Left ventricle myocardium inferior (tissue), 1 donor: ENCODE measurements around the gene SLC7A11. TPM values are rescaled to one million over a fixed set of nuclear protein-coding genes. Genes with fewer than 3 reads are reported as not detected.

ENCODE experiments used
- DNase-seq: peaks from one replicate; pipeline ENCODE4 v3.0.0-alpha.2; 2020
- H3K27ac ChIP-seq: fragments of 200-600 bp; replicated peaks from 2 replicates; pipeline ENCODE4 v1.8.0; 2021
- H3K27me3 ChIP-seq: fragments of 200-600 bp; 2 replicates; pipeline ENCODE4 v1.8.0; 2021; ENCODE audit warnings: low read depth
- H3K36me3 ChIP-seq: fragments of 200-600 bp; 2 replicates; pipeline ENCODE4 v1.8.0; 2021
- H3K4me1 ChIP-seq: fragments of 200-600 bp; 2 replicates; pipeline ENCODE4 v1.8.0; 2021
- H3K4me3 ChIP-seq: fragments of 200-600 bp; 2 replicates; pipeline ENCODE4 v1.8.0; 2021; ENCODE audit warnings: mild to moderate bottlenecking, moderate library complexity
- H3K9me3 ChIP-seq: fragments of 200-600 bp; replicated peaks from 2 replicates; pipeline ENCODE4 v1.8.0; 2021
- intact Hi-C: fragments of 100-400 bp; cut with micrococcal nuclease; formaldehyde crosslinking; loops from one replicate; pipeline ENCODE4 v1.11.0; 2022
- total RNA-seq: library from RNA; stranded (reverse); fragmentation: NEBNext Ultra II Directional; extraction: Animal tissue kit (Norgen Biotek cat#: 25700); gene quantifications from one replicate; pipeline ENCODE4 v1.2.1, GENCODE V29; 2021
- TF ChIP-seq, protein P1 (sequence below): fragments of 200-600 bp; IDR thresholded peaks from 2 replicates; pipeline ENCODE4 v1.8.0; 2021; ENCODE audit warnings: antibody characterized with exemption, mild to moderate bottlenecking, borderline replicate concordance
- donor health status: DM: no; HTN: yes; CAD: no; lungs with severe emphysema.

Gene SLC7A11
- total RNA-seq, 1 donor from 2014 or later, result 0.19 TPM

DNA sequence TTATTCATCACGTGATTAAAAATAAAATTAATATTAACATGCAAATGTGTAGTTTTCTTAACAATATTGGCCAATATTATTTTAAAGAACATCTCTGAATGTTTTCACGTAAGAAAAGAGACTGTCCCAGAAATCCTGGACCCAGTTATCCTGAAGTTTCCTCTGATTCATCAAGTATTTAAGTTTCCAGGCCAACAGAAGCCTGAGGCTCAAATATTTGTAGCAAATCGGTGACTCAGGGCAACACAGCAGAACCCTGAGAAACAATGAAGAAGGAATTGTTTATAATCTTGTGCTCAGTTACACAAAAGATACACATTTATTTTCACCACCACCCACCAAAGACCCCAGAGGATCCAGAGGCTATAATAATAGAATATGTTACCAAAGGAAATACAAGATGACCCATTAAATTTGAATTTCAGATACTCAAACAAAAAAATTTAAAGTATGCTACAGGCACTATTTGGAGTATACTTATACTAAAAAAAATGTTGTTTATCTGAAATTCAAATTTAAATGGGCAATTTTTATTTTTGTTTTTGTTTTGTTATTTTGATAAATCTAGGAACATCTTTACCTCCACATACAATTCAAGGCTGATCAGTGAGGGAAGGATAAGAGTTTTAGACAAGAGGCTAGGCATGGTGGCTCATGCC lies 33.9 kb upstream of the SLC7A11 start:
- TF ChIP-seq, protein P1, sequence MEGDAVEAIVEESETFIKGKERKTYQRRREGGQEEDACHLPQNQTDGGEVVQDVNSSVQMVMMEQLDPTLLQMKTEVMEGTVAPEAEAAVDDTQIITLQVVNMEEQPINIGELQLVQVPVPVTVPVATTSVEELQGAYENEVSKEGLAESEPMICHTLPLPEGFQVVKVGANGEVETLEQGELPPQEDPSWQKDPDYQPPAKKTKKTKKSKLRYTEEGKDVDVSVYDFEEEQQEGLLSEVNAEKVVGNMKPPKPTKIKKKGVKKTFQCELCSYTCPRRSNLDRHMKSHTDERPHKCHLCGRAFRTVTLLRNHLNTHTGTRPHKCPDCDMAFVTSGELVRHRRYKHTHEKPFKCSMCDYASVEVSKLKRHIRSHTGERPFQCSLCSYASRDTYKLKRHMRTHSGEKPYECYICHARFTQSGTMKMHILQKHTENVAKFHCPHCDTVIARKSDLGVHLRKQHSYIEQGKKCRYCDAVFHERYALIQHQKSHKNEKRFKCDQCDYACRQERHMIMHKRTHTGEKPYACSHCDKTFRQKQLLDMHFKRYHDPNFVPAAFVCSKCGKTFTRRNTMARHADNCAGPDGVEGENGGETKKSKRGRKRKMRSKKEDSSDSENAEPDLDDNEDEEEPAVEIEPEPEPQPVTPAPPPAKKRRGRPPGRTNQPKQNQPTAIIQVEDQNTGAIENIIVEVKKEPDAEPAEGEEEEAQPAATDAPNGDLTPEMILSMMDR, result no peak
- no peak overlapping the region for H3K27ac ChIP-seq
- no peaks in the 10 kb centered on the region for H3K27me3 ChIP-seq
- H3K36me3 ChIP-seq, result no peaks in the 10 kb centered on the region
- no peak overlapping the region for H3K4me3 ChIP-seq
- no peak for DNase-seq
- no peaks in the 10 kb centered on the region for H3K4me1 ChIP-seq
- intact Hi-C loops, result no loop called here
- H3K9me3 ChIP-seq, result no peaks in the 10 kb centered on the region

DNA sequence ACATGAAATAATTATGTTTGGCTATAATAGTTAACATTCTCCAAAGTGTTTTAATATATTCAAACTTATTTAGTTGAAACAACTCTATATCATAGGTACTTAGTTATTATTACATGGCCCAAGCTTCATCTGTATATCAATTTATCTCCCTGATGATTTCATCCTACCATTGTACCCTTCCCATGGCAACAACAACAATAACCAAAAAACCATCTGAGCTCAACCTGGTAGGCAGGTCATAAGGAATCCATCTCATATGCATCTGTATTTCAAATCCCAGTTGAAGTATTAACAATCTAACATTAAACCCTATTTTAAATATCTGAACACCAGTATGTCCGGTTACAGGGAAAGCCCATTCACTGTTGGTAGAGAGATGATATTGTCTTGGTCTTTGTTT lies 33.1 kb upstream of the SLC7A11 start:
- no peaks in the 10 kb centered on the region for H3K27me3 ChIP-seq
- TF ChIP-seq, protein P1, result no peak
- no peak overlapping the region for H3K27ac ChIP-seq
- H3K36me3 ChIP-seq, result no peaks in the 10 kb centered on the region
- no peak overlapping the region for H3K4me3 ChIP-seq
- DNase-seq, result no peak
- H3K9me3 ChIP-seq, result no peaks in the 10 kb centered on the region
- H3K4me1 ChIP-seq, result no peaks in the 10 kb centered on the region
- intact Hi-C loops, result no loop called here

DNA sequence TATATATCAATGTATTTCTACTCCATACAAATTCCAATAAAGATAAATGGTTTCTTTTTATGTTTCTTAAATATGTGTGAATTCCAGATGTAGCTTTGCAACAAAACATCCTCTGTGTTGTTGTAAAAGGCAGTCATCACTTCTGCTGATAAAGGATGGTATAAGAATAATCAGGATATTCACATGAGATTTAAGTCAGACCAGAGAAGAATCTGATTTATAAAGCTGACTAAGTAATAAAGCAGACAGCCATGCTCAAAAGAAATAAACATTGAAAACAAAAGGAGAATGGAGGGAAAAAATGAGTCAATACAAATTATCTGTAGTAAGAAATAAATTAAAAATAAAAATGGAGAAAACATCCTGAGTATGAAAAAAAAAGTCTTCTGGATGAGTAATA lies 27.0 kb upstream of the SLC7A11 start:
- Histone ChIP-seq H3K9me3 (no peaks in the 10 kb centered on the region), H3K27ac (no peak overlapping the region), H3K27me3 (no peaks in the 10 kb centered on the region), H3K36me3 (no peaks in the 10 kb centered on the region), H3K4me1 (no peaks in the 10 kb centered on the region), H3K4me3 (no peak overlapping the region)
- intact Hi-C loops, result no loop called here
- no peak for DNase-seq
- TF ChIP-seq, protein P1, result no peak

DNA sequence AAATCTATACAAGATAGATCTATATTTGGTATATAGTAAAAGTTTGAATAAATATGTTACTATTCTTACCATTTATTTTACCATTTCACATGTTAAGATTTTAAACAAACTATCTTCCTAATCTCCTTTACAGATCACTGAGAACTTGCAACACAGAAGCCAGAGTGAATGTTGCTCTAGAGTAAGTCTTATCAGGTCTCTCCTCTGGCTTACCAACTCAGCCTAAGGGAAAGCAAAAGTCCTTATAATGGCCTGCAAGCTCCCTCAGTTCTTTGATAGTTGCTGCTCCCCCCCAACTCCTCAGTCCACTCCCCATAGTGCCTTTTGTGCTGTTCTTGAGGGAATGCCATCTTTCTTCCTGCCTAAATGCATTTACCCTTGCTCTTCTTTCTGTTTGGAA lies 25.7 kb upstream of the SLC7A11 start:
- no peaks in the 10 kb centered on the region for H3K36me3 ChIP-seq
- no peak overlapping the region for H3K27ac ChIP-seq
- H3K4me3 ChIP-seq, result no peak overlapping the region
- intact Hi-C loops, result no loop called here
- TF ChIP-seq, protein P1, result no peak
- H3K9me3 ChIP-seq, result no peaks in the 10 kb centered on the region
- no peaks in the 10 kb centered on the region for H3K27me3 ChIP-seq
- no peaks in the 10 kb centered on the region for H3K4me1 ChIP-seq
- DNase-seq, result no peak

DNA sequence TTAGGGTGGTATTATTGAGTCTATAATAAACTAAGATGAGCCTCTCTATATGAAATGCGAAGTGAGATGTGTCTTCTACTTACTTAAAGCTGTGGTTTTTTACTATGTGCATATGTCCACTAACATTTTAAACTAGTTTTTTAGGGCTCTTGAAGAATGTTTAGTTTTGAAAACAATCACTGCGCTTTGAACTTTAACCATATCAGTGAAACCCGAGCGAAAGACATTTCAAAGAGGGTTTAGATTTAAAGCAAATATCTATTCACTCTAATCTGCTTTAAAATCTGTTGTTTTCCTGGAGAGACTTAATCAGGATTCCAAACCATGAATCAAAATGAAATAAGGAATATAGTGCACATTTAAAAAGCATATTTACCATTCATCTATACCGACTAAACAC lies 24.8 kb upstream of the SLC7A11 start:
- Histone ChIP-seq H3K27me3 (no peaks in the 10 kb centered on the region), H3K27ac (no peak overlapping the region), H3K36me3 (no peaks in the 10 kb centered on the region), H3K4me1 (no peaks in the 10 kb centered on the region), H3K9me3 (no peaks in the 10 kb centered on the region), H3K4me3 (no peak overlapping the region)
- intact Hi-C loops, result no loop called here
- TF ChIP-seq, protein P1, result no peak
- DNase-seq, result no peak
